HG02852 (cell line): Measurements from ENCODE around the gene TMTC2.
"Not testable (repeated sequence)": the region's sequence is repeated elsewhere in the genome, so short reads cannot be mapped to it uniquely, and the experiment has no call there.

Experiments used
- ATAC-seq: cut with Tn5 transposase; IDR thresholded peaks from one replicate; pipeline ENCODE4 v1.9.1; 2021; ENCODE audit warnings: mild to moderate bottlenecking, moderate library complexity; ENCODE audit not compliant: unreplicated experiment

TMTC2 gene

DNA sequence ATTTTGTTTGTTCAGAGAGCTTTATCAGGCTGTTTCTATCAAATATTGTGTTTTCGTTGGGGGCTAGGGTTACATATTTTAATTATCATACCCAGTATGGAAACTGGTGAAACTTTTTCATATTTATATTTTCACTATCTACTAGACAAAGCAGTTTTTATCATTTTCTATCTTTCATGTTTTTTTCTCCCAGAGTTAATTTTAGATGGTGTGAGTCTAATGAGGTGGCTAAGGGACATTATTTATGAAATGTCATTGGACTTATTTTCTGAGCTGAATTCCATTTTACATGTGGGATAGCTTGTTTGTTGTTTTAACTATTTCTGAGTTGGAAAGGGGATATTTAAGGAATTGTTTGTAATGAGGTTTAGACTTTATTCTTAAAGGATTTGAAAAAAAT, 100.3 kb downstream of the TMTC2 start:
- ATAC-seq = no peak

DNA sequence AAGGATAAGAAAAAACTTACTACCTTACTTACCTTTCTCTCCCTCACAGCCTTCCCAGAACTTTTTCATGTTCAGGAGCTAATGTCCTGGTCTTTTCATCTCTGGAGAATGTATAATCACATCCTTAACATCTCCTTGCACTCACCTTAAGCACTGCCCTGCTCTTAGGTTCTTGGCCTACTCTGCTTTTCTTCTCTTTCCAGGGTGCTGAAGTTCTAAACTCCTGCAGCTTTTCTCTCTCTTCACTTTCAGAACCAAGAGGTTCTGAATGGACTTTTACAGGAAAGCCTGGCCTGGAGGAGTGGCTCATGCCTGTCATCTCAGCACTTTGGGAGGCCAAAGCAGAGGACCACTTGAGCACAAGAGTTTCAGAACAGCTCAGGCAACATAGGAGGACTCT, 101.9 kb downstream of the TMTC2 start:
- no peak for ATAC-seq

GRCh38 chr12:82789674-82790073, 103.0 kb downstream of the TMTC2 start:
- no peak for ATAC-seq

GRCh38 chr12:82793751-82794281, 107.1 kb downstream of the TMTC2 start:
- no peak for ATAC-seq

GRCh38 chr12:82797480-82797879, 110.8 kb downstream of the TMTC2 start:
- no peak for ATAC-seq

DNA sequence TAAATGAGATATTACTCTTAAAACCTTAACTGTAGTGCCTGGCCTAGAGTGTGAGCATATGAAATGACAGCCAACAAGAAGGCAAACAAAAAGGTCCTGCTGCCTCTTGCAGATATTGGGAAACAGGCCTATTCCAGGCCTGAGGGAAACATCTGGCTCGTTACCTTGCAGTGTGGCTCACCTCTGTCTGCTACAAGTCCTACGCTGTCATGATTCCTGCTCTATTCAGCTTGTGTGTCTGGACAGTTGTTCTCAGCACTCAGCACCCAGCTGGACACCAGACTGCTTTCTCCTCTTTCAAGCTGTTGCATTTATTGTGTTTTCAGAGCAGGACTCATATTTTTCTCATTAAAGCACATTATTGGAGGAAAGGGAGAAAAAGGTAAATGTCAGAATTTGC, 113.5 kb downstream of the TMTC2 start:
- no peak for ATAC-seq

DNA sequence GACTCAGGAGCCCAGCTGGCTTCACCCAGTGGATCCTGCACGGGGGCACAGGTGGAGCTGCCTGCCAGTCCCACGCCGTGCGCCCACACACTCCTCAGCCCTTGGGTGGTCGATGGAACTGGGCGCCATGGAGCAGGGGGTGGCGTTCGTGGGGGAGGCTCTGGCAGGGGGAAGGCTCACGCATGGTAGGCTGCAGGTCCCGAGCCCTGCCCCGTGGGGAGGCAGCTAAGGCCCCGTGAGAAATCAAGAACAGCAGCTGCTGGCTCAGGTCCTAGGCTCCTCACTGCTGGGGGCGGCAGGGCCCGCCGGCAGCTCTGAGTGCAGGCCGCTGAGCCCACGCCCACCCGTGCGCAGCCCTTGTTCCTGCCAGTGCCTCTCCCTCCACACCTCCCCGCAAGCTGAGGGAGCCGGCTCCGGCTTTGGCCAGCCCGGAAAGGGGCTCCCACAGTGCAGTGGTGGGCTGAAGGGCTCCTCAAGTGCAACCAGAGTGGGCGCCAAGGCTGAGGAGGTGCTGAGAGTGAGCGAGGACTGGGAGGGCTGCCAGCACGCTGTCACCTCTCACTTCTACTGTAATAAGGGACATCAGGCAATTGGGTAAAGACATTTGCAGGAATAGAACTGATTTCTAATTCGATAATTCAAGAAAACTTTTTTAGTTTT, 115.4 kb downstream of the TMTC2 start:
- ATAC-seq = no peak

DNA sequence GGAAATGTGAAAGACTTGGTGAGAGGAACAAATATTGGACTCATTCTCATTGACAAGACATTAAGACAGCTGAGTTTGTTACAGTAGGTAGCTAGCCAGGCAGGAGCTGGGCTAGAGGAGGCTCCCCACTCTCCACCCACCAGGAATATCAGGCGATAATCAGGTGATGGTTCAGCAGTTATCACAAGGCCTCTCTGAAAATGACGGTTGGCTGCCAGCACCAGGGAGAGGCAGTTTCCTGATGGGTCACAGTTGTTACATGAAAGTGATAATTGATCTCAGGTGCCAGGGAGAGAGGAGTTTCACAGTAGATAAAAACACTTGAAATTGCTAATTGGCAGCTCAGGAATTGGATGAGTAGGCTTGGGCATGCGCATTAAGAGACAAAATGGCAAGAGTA, 116.5 kb downstream of the TMTC2 start:
- no peak for ATAC-seq

GRCh38 chr12:82804601-82805000, 117.9 kb downstream of the TMTC2 start:
- ATAC-seq = no peak

GRCh38 chr12:82805004-82805403, 118.3 kb downstream of the TMTC2 start:
- not testable (repeated sequence) for ATAC-seq

DNA sequence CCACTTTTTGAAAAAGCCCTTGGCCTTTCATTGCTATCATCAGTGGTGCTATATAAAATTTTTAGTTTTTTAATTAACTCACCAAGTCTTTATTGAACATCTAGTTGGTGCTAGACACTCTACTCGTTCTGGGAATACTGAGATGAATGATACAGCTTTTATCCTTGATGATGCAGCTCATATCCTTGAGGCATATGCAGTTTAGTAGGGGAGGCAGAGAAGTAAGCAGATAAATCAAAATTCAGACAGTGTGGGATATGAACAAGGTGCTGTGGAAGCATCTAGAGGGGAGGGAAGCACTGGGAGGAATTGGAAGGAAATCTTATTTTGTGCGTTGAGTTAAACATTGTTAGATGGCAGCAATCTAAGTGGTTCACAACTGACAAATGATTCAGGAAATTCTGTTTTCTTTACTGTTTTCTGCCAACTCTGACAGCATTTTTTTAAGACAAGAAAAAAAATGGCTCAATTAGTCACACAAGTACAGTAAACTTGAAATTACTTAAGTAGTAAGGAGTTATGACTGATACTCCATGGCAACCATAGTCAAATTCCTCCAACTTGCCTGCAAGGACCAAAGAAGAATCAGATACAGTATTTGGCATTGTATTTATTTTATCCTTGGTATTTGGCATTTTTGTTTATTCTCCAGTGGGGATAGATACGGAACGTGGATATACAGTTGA, 119.2 kb downstream of the TMTC2 start:
- ATAC-seq = no peak

DNA sequence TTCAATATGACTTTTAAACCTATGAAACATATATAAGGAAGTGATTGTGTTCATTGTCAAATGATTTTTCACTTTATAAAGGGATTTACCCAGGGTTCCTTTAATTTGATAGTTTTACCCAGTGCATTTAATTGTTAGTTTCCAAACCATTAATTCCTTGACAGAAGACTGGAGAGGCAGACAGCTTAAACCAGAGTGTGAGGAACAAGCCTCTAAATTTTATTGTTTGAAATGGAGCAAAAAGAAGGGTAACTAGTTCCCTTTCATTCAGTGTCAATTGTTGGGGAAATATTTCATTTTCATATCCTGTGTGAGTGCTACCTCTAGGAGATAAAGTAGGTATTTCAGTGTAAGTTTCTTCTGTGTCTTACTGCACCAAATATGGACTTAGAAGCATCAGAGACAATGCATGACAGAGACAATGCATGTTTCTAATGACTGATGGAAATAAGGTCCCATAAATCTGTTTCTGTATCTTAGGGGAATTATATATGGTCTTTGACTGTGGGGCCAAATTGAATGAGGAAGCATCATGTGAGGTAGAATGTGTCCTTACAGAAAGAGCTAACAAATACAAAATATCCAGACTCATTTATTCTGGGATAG, 120.5 kb downstream of the TMTC2 start:
- ATAC-seq = no peak

GRCh38 chr12:82810568-82810967, 123.9 kb downstream of the TMTC2 start:
- no peak for ATAC-seq

DNA sequence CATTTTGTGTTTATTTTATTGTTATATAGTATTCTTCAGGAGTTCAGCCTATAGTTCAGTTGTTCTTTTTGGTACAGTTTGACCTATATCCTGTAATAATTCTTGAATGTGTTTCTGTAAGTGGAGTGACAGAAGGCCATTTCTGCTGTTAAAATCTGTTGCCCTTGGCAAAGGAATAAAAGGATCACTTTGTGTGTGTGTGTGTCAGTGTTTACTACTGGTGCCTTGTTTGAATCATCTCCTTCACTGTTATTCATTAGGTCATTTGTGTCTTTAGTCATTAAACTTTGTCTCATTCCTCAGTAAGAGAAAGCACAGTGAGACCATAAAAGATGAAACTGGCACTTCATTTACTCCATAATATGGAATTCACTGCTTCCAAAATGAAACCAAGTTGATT, 130.7 kb downstream of the TMTC2 start:
- ATAC-seq = no peak

GRCh38 chr12:82818271-82819035, 131.7 kb downstream of the TMTC2 start:
- ATAC-seq = no peak

- ATAC-seq = no peak
These were observed 139.8 kb downstream of the TMTC2 start for GRCh38 chr12:82826505-82826904.

DNA sequence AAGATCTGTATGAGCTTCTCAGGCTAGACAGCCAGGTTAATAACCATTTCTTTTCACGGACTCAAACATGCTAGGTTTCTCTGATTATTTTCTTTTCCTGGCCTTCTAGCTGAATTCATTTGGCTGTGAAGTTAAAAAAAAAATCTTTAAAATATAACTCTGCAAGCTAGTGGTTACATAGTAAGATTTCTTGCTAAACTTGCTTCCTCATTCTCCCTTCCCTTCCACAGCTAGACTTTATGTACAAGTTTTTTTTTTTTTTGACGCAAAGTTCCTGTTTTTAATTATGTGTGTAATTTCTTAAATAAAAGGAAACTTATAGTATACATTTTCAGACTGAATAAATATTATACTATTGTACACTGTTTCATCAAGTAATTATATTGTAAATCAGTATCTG, 145.4 kb downstream of the TMTC2 start:
- no peak for ATAC-seq

DNA sequence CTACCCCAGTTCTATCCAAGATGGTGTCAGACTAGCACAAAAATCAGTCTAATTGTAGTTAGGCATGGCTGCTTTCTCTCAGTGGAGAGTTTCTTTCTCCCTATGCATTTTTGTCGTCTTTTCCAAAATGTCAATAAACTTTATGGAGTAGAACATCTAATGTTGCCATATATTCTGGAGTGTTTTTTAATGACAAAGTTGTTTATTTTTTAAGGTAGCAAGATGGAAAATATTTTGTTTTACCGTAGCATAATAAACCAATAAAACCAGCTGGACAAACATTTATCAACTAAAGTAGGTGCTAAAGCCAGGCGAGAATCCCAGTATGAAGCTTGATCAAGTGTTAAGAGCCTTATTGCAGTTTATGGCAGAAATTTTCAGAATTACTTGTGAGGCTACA, 146.3 kb downstream of the TMTC2 start:
- no peak for ATAC-seq

DNA sequence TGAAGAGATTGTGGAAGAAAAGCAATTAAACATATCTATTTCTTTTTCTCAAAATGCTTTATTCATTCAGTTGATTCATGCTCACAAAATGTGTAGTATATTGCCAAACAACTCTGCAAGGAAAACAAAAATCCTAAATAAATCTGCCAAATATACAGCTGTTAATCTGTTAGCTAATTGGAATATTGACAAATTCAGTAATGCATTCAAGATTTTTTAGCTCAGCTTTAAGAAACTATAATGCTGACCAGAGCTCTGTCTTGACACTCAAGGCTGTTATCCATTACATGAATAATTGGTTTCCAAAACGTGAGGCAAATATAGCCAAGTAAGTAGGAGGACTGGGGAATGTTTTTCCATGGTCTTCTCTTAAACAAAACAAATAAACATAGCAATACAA, 146.8 kb downstream of the TMTC2 start:
- ATAC-seq = no peak

DNA sequence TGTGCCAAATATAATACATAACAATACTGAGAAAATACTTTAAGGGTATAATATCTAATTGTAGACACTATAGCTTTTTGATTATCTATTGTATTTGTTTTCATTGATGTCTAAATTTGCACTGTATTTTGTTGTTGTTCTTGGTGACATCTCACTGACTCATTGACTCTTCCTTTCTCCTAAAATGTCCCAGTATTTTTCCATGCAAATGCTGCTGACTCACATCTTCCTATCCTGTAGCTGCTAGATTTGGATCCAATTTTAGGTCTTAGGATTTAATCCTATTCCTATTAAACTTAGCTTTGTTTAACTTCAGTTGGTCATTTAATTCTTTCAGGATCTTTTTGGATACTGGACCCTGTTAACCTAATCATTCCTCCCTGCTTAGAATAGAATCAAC, 148.5 kb downstream of the TMTC2 start:
- no peak for ATAC-seq

GRCh38 chr12:82838131-82838551, 151.4 kb downstream of the TMTC2 start:
- ATAC-seq = no peak
